ENCODE measurements around the gene LYPLAL1.

The LYPLAL1 gene

GRCh38 chr1:219173758-219174459 lies at the start of gene LYPLAL1:
LYPLAL1 (plus strand) TSS chr1:219173878; CDS start chr1:219173891, 13 bp downstream.
- DNase-seq (ENCODE audit: low read depth) = peak; percentile 83

GRCh38 chr1:219124163-219124562 lies 49.5 kb upstream of the LYPLAL1 start:
- no peak for DNase-seq (ENCODE audit: low read depth)

GRCh38 chr1:219125342-219125741 lies 48.3 kb upstream of the LYPLAL1 start:
- no peak for DNase-seq (ENCODE audit: low read depth)

- no peak for DNase-seq (ENCODE audit: low read depth)
These were observed 47.3 kb upstream of the LYPLAL1 start for GRCh38 chr1:219126377-219126776.

- no peak for DNase-seq (ENCODE audit: low read depth)
These were observed 44.7 kb upstream of the LYPLAL1 start for GRCh38 chr1:219128957-219129356.

GRCh38 chr1:219130366-219130935 lies 43.2 kb upstream of the LYPLAL1 start:
- no peak for DNase-seq (ENCODE audit: low read depth)

- no peak for DNase-seq (ENCODE audit: low read depth)
These were observed 40.7 kb upstream of the LYPLAL1 start for GRCh38 chr1:219132939-219133338.

GRCh38 chr1:219138747-219139146 lies 34.9 kb upstream of the LYPLAL1 start:
- DNase-seq (ENCODE audit: low read depth) = no peak

GRCh38 chr1:219140303-219140877 lies 33.3 kb upstream of the LYPLAL1 start:
- DNase-seq (ENCODE audit: low read depth) = no peak

- DNase-seq (ENCODE audit: low read depth) = no peak
These were observed 29.9 kb upstream of the LYPLAL1 start for GRCh38 chr1:219143735-219144134.

- DNase-seq (ENCODE audit: low read depth) = no peak
These were observed 28.9 kb upstream of the LYPLAL1 start for GRCh38 chr1:219144658-219145315.

- no peak for DNase-seq (ENCODE audit: low read depth)
These were observed 26.1 kb upstream of the LYPLAL1 start for GRCh38 chr1:219147571-219148019.

GRCh38 chr1:219149009-219149577 lies 24.6 kb upstream of the LYPLAL1 start:
- no peak for DNase-seq (ENCODE audit: low read depth)

GRCh38 chr1:219149953-219150352 lies 23.7 kb upstream of the LYPLAL1 start:
- no peak for DNase-seq (ENCODE audit: low read depth)

GRCh38 chr1:219150913-219151312 lies 22.8 kb upstream of the LYPLAL1 start:
- no peak for DNase-seq (ENCODE audit: low read depth)

- no peak for DNase-seq (ENCODE audit: low read depth)
These were observed 22.2 kb upstream of the LYPLAL1 start for GRCh38 chr1:219151467-219151866.

GRCh38 chr1:219152751-219153150 lies 20.9 kb upstream of the LYPLAL1 start:
- no peak for DNase-seq (ENCODE audit: low read depth)

- DNase-seq (ENCODE audit: low read depth) = no peak
These were observed 20.0 kb upstream of the LYPLAL1 start for GRCh38 chr1:219153723-219154122.

GRCh38 chr1:219155135-219155534 lies 18.5 kb upstream of the LYPLAL1 start:
- DNase-seq (ENCODE audit: low read depth) = no peak

GRCh38 chr1:219159946-219160645 lies 13.6 kb upstream of the LYPLAL1 start:
- DNase-seq (ENCODE audit: low read depth) = no peak

GRCh38 chr1:219160967-219161366 lies 12.7 kb upstream of the LYPLAL1 start:
- no peak for DNase-seq (ENCODE audit: low read depth)

GRCh38 chr1:219161371-219161770 lies 12.3 kb upstream of the LYPLAL1 start:
- DNase-seq (ENCODE audit: low read depth) = no peak

Data from activated T-helper 1 cell treated with Interleukin-2 at 50 U/mL for 16 hours (primary cell).